Osteocyte (in vitro differentiated cells): Measurements from ENCODE around the gene EHMT1. TPM values are rescaled to one million over a fixed set of nuclear protein-coding genes. Genes with fewer than 3 reads are reported as not detected.

Experiments used
- DNase-seq: peaks from one replicate; pipeline ENCODE4 v3.0.0; 2021; ENCODE audit warnings: mixed read lengths; ENCODE audit not compliant: unreplicated experiment; ENCODE audit errors: extremely low spot score
- H3K27ac Mint-ChIP-seq: one replicate; pipeline ENCODE4 v1.8.0; 2021; ENCODE audit warnings: mild to moderate bottlenecking, mixed read lengths; ENCODE audit not compliant: unreplicated experiment
- H3K27me3 Mint-ChIP-seq: one replicate; pipeline ENCODE4 v1.8.0; 2021; ENCODE audit warnings: mixed read lengths; ENCODE audit not compliant: unreplicated experiment
- H3K36me3 Mint-ChIP-seq: one replicate; pipeline ENCODE4 v1.8.0; 2021; ENCODE audit warnings: mixed read lengths; ENCODE audit not compliant: unreplicated experiment
- H3K4me1 Mint-ChIP-seq: one replicate; pipeline ENCODE4 v1.8.0; 2021; ENCODE audit warnings: mixed read lengths; ENCODE audit not compliant: unreplicated experiment
- H3K4me3 Mint-ChIP-seq: one replicate; pipeline ENCODE4 v1.8.0; 2021; ENCODE audit warnings: mild to moderate bottlenecking, moderate library complexity, mixed read lengths; ENCODE audit not compliant: unreplicated experiment
- H3K9me3 Mint-ChIP-seq: one replicate; pipeline ENCODE4 v1.8.0; 2021; ENCODE audit warnings: mixed read lengths; ENCODE audit not compliant: unreplicated experiment
- CTCF ChIP-seq: fragments of 200-600 bp; sonication (generic); IDR thresholded peaks from 2 replicates; pipeline ENCODE4 v1.5.0; 2021; ENCODE audit warnings: antibody characterized with exemption, mild to moderate bottlenecking, moderate library complexity
- total RNA-seq: library from RNA; stranded (reverse); gene quantifications from 2 replicates; pipeline ENCODE4 v1.2.1, GENCODE V29; 2021

The EHMT1 gene
- total RNA-seq, 1 donor from 2014 or later: 88.6 TPM

- peaks cover 11% of the 10 kb centered on the region for H3K4me1 Mint-ChIP-seq
- no peaks in the 10 kb centered on the region for H3K9me3 Mint-ChIP-seq
- DNase-seq: no peak
- H3K27ac Mint-ChIP-seq: no peak overlapping the region
- no peaks in the 10 kb centered on the region for H3K27me3 Mint-ChIP-seq
- no peak overlapping the region for H3K4me3 Mint-ChIP-seq
- no peak for TF ChIP-seq CTCF
- peaks cover 17% of the 10 kb centered on the region for H3K36me3 Mint-ChIP-seq
These were observed 31.5 kb downstream of the EHMT1 start for GRCh38 chr9:137650259-137650658.

- TF ChIP-seq CTCF: no peak
- no peak for DNase-seq
- no peak overlapping the region for H3K4me3 Mint-ChIP-seq
- peaks cover 11% of the 10 kb centered on the region for H3K4me1 Mint-ChIP-seq
- peaks cover 17% of the 10 kb centered on the region for H3K36me3 Mint-ChIP-seq
- H3K27ac Mint-ChIP-seq: no peak overlapping the region
- no peaks in the 10 kb centered on the region for H3K27me3 Mint-ChIP-seq
- H3K9me3 Mint-ChIP-seq: no peaks in the 10 kb centered on the region
These were observed 32.0 kb downstream of the EHMT1 start for GRCh38 chr9:137650779-137651178.

- Mint-ChIP-seq H3K27ac (no peak overlapping the region), H3K36me3 (peaks cover 6% of the 10 kb centered on the region), H3K4me1 (peaks cover 10% of the 10 kb centered on the region), H3K9me3 (no peaks in the 10 kb centered on the region), H3K4me3 (no peak overlapping the region), H3K27me3 (no peaks in the 10 kb centered on the region)
- no peak for TF ChIP-seq CTCF
- no peak for DNase-seq
These were observed 37.6 kb downstream of the EHMT1 start for GRCh38 chr9:137656416-137656815.

GRCh38 chr9:137657606-137658005 is 38.8 kb downstream of the EHMT1 start:
- TF ChIP-seq CTCF: no peak
- H3K4me1 Mint-ChIP-seq: peaks cover 10% of the 10 kb centered on the region
- no peak for DNase-seq
- no peaks in the 10 kb centered on the region for H3K27me3 Mint-ChIP-seq
- peaks cover 2% of the 10 kb centered on the region for H3K36me3 Mint-ChIP-seq
- H3K9me3 Mint-ChIP-seq: no peaks in the 10 kb centered on the region
- H3K27ac Mint-ChIP-seq: no peak overlapping the region
- no peak overlapping the region for H3K4me3 Mint-ChIP-seq

GRCh38 chr9:137658781-137659180 is 40.0 kb downstream of the EHMT1 start:
- TF ChIP-seq CTCF: no peak
- H3K4me1 Mint-ChIP-seq: peaks cover 10% of the 10 kb centered on the region
- DNase-seq: no peak
- no peak overlapping the region for H3K27ac Mint-ChIP-seq
- H3K9me3 Mint-ChIP-seq: no peaks in the 10 kb centered on the region
- peaks cover 2% of the 10 kb centered on the region for H3K36me3 Mint-ChIP-seq
- H3K27me3 Mint-ChIP-seq: no peaks in the 10 kb centered on the region
- H3K4me3 Mint-ChIP-seq: no peak overlapping the region
